GM23338 (cell line): ENCODE results near the gene FOLR1. TPM values are rescaled to one million over a fixed set of nuclear protein-coding genes. Genes with fewer than 3 reads are reported as not detected.

Source experiments
- ATAC-seq: fragments of 200-7000 bp; cut with Tn5 transposase; 3 replicates; pipeline ENCODE4 v1.9.1; 2020
- DNase-seq: peaks from one replicate; pipeline ENCODE4 v3.0.0-alpha.2; 2015; ENCODE audit warnings: low spot score
- H2AFZ ChIP-seq: fragments of 200-600 bp; sonication (generic); 2 replicates; pipeline ENCODE4 v1.8.0; 2016; ENCODE audit warnings: antibody characterized with exemption, mild to moderate bottlenecking, moderate library complexity
- H3F3A ChIP-seq: fragments of 200-600 bp; sonication (generic); replicated peaks from 2 replicates; pipeline ENCODE4 v1.8.0; 2017; ENCODE audit warnings: antibody characterized with exemption, mixed run types, low read depth
- H3K27ac ChIP-seq: fragments of 200-600 bp; sonication (generic); 2 replicates; pipeline ENCODE4 v1.6.1; 2016; ENCODE audit warnings: low read depth
- H3K27me3 ChIP-seq: fragments of 200-600 bp; sonication (generic); 2 replicates; pipeline ENCODE4 v1.8.0; 2016; ENCODE audit warnings: mild to moderate bottlenecking, mixed run types, moderate library complexity; ENCODE audit not compliant: insufficient read depth
- H3K36me3 ChIP-seq: fragments of 200-600 bp; sonication (generic); 2 replicates; pipeline ENCODE4 v1.8.0; 2016; ENCODE audit warnings: mild to moderate bottlenecking; ENCODE audit not compliant: insufficient read depth
- H3K4me1 ChIP-seq: fragments of 200-600 bp; sonication (generic); 2 replicates; pipeline ENCODE4 v1.8.0; 2016; ENCODE audit warnings: mild to moderate bottlenecking, moderate library complexity; ENCODE audit not compliant: insufficient read depth
- H3K4me2 ChIP-seq: fragments of 200-600 bp; sonication (generic); 2 replicates; pipeline ENCODE4 v1.7.1; 2017; ENCODE audit warnings: mixed run types
- H3K4me3 ChIP-seq: fragments of 200-600 bp; sonication (generic); 2 replicates; pipeline ENCODE4 v1.6.1; 2016; ENCODE audit warnings: mixed run types
- H3K79me2 ChIP-seq: fragments of 200-600 bp; sonication (generic); replicated peaks from 2 replicates; pipeline ENCODE4 v1.8.0; 2017; ENCODE audit warnings: mild to moderate bottlenecking; ENCODE audit not compliant: insufficient read depth
- H3K9me2 ChIP-seq: fragments of 200-600 bp; sonication (generic); 2 replicates; pipeline ENCODE4 v1.8.0; 2017; ENCODE audit not compliant: insufficient read depth
- H4K20me1 ChIP-seq: fragments of 200-600 bp; sonication (generic); replicated peaks from 2 replicates; pipeline ENCODE4 v1.8.0; 2017; ENCODE audit warnings: mild to moderate bottlenecking; ENCODE audit not compliant: insufficient read depth
- H3K27ac Mint-ChIP-seq: 2 replicates; pipeline ENCODE4 v1.8.0; 2020; ENCODE audit warnings: inconsistent platforms, mild to moderate bottlenecking, moderate library complexity, mixed read lengths
- H3K27me3 Mint-ChIP-seq: 3 replicates; pipeline ENCODE4 v1.8.0; 2022; ENCODE audit warnings: low read depth, mild to moderate bottlenecking, moderate library complexity, mixed read lengths, inconsistent platforms; ENCODE audit not compliant: insufficient read depth, poor library complexity
- H3K36me3 Mint-ChIP-seq: 3 replicates; pipeline ENCODE4 v1.8.0; 2021; ENCODE audit warnings: low read depth, mild to moderate bottlenecking, inconsistent platforms, moderate library complexity, mixed read lengths
- H3K4me1 Mint-ChIP-seq: 3 replicates; pipeline ENCODE4 v1.8.0; 2020; ENCODE audit warnings: mild to moderate bottlenecking, inconsistent platforms, mixed read lengths
- H3K4me3 Mint-ChIP-seq: 3 replicates; pipeline ENCODE4 v1.8.0; 2021; ENCODE audit warnings: moderate library complexity, mild to moderate bottlenecking, inconsistent platforms, mixed read lengths
- H3K9me3 Mint-ChIP-seq: 3 replicates; pipeline ENCODE4 v1.8.0; 2020; ENCODE audit warnings: moderate library complexity, mild to moderate bottlenecking, inconsistent platforms, mixed read lengths
- CREB1 ChIP-seq: fragments of 250-450 bp; sonication (Bioruptor Pico); IDR thresholded peaks from 2 replicates; pipeline ENCODE4 v1.5.0; 2020; ENCODE audit warnings: low read depth, mild to moderate bottlenecking, moderate library complexity
- CTCF ChIP-seq, 2 experiments: fragments of 200-600 bp in 1 of 2; sonication (generic) in 1 of 2; conservative IDR thresholded peaks; 2 replicates each; pipeline versions ENCODE4 v1.5.1 to v1.6.1; 2016 to 2017; ENCODE audit warnings: antibody characterized with exemption in 2 of 2, low read depth in 2 of 2, mild to moderate bottlenecking in 2 of 2, moderate library complexity in 1 of 2
- ETS1 ChIP-seq: IDR thresholded peaks from 2 replicates; pipeline ENCODE4 v1.6.1; 2016; ENCODE audit warnings: antibody characterized with exemption
- EZH2phosphoT487 ChIP-seq: fragments of 200-600 bp; sonication (generic); IDR thresholded peaks from one replicate; pipeline ENCODE4 v1.8.1; 2018; ENCODE audit warnings: antibody characterized with exemption; ENCODE audit not compliant: unreplicated experiment
- JUNB ChIP-seq: IDR thresholded peaks from one replicate; pipeline ENCODE4 v1.6.1; 2016; ENCODE audit warnings: antibody characterized with exemption; ENCODE audit not compliant: unreplicated experiment
- NANOG ChIP-seq: IDR thresholded peaks from 2 replicates; pipeline ENCODE4 v1.6.1; 2016; ENCODE audit warnings: antibody characterized with exemption, borderline replicate concordance
- POLR2AphosphoS5 ChIP-seq: IDR thresholded peaks from 2 replicates; pipeline ENCODE4 v1.6.1; 2016; ENCODE audit warnings: antibody characterized with exemption, low read depth
- REST ChIP-seq: IDR thresholded peaks from one replicate; pipeline ENCODE4 v1.6.1; 2018; ENCODE audit warnings: antibody characterized with exemption; ENCODE audit not compliant: unreplicated experiment
- STAT1 ChIP-seq: IDR thresholded peaks from one replicate; pipeline ENCODE4 v1.6.1; 2016; ENCODE audit warnings: antibody characterized with exemption; ENCODE audit not compliant: unreplicated experiment
- ZNF114 ChIP-seq: fragments of 250-450 bp; sonication (Bioruptor Pico); IDR thresholded peaks from 2 replicates; pipeline ENCODE4 v1.5.0; 2020; ENCODE audit warnings: mild to moderate bottlenecking, moderate library complexity
- ZNF331 ChIP-seq: fragments of 250-450 bp; sonication (Bioruptor Pico); IDR thresholded peaks from 2 replicates; pipeline ENCODE4 v1.5.0; 2020; ENCODE audit warnings: low read depth, mild to moderate bottlenecking, moderate library complexity
- ZNF462 ChIP-seq: fragments of 250-450 bp; sonication (Bioruptor Pico); IDR thresholded peaks from 2 replicates; pipeline ENCODE4 v1.5.0; 2020; ENCODE audit warnings: mild to moderate bottlenecking, moderate library complexity
- polyA plus RNA-seq: library from polyadenylated mRNA; unstranded; fragments of >200 nt; fragmentation: Nextera tagmentation; extraction: Ambion mirVana; gene quantifications from 2 replicates; pipeline ENCODE4 v1.2.1, GENCODE V29; 2016
- total RNA-seq: library from RNA; depleted of rRNA; stranded (reverse); fragments of >200 nt; shearing (Covaris generic); gene quantifications from 2 replicates; pipeline ENCODE4 v1.2.3, GENCODE V29; 2014

FOLR1 gene
- total and polyA plus RNA-seq, 2 experiments from 2014 or later: 0.42 TPM; not detected in 1

- no peak for TF ChIP-seq STAT1
- TF ChIP-seq ZNF114 (CRISPR knock-in tag): no peak
- TF ChIP-seq CREB1 (CRISPR knock-in tag): no peak
These were observed 36.2 kb upstream of the FOLR1 start (continued) for GRCh38 chr11:72155751-72156150.

GRCh38 chr11:72157131-72157530, 34.8 kb upstream of the FOLR1 start:
- peaks cover 9% of the 10 kb centered on the region; the same call in 1 of the 2 replicates for H3K9me2 ChIP-seq
- H3K4me3 ChIP-seq: no peak overlapping the region
- no peaks in the 10 kb centered on the region for H3F3A ChIP-seq
- no peaks in the 10 kb centered on the region for H3K79me2 ChIP-seq
- Mint-ChIP-seq H3K4me3 (no peak overlapping the region), H3K4me1 (no peaks in the 10 kb centered on the region), H3K36me3 (no peaks in the 10 kb centered on the region), H3K9me3 (no peaks in the 10 kb centered on the region), H3K27ac (no peak overlapping the region), H3K27me3 (peaks cover 7% of the 10 kb centered on the region)
- H4K20me1 ChIP-seq: no peaks in the 10 kb centered on the region
- no peaks in the 10 kb centered on the region for H3K4me1 ChIP-seq
- ATAC-seq: no peak
- no peak overlapping the region for H3K27ac ChIP-seq
- TF ChIP-seq ZNF114 (CRISPR knock-in tag): no peak
- no peak for TF ChIP-seq NANOG
- TF ChIP-seq CTCF (conservative IDR thresholded peaks at IDR 0.05; ENCODE audit: low read depth in 2 of 2): no peak
- TF ChIP-seq JUNB: no peak
- no peak for TF ChIP-seq POLR2AphosphoS5
- TF ChIP-seq STAT1: no peak
- TF ChIP-seq EZH2phosphoT487: no peak
- TF ChIP-seq CREB1 (CRISPR knock-in tag): no peak
- no peak for TF ChIP-seq ZNF462 (CRISPR knock-in tag)
- TF ChIP-seq REST: no peak
- TF ChIP-seq ZNF331 (CRISPR knock-in tag): no peak
- no peak for TF ChIP-seq ETS1
- H3K27me3 ChIP-seq: no peaks in the 10 kb centered on the region
- H2AFZ ChIP-seq: no peak overlapping the region
- H3K36me3 ChIP-seq: no peaks in the 10 kb centered on the region
- DNase-seq: no peak
- H3K4me2 ChIP-seq: no peak overlapping the region
